Lower leg skin (tissue), 4 donors: ENCODE results near the gene HSPA9. TPM values are rescaled to one million over a fixed set of nuclear protein-coding genes. Genes with fewer than 3 reads are reported as not detected.

Source experiments
- DNase-seq, 2 donors: peaks; one replicate each; pipeline ENCODE4 v3.0.0-alpha.2; 2019; ENCODE audit warnings: low spot score in 2 of 2
- H3K4me3 ChIP-seq: fragments of 200-600 bp; sonication (generic); 2 replicates; pipeline ENCODE4 v1.5.1; 2017; ENCODE audit warnings: mild to moderate bottlenecking, low read depth; ENCODE audit not compliant: poor library complexity, severe bottlenecking
- POLR2A ChIP-seq, 2 donors: fragments of 450-650 bp; IDR thresholded peaks; one replicate each; pipeline ENCODE4 v1.6.1; 2016 to 2017; ENCODE audit warnings: antibody characterized with exemption in 2 of 2, mild to moderate bottlenecking in 1 of 2, moderate library complexity in 1 of 2
- WGBS, 2 donors: methylation state at CpG; one replicate each; pipeline ENCODE4 v1.1.5; 2018; 5-methylcytosine and 5-hydroxymethylcytosine counted together
- intact Hi-C: fragments of 100-400 bp; cut with DNase I; formaldehyde crosslinking; loops from one replicate; pipeline ENCODE4 v1.15.0; 2023; ENCODE audit warnings: low total_unique reads
- total RNA-seq, 4 donors: library from RNA; depleted of rRNA; stranded (reverse); fragments of >200 nt; gene quantifications; one replicate each; pipeline ENCODE4 v1.1.0, GENCODE V29; 2016
- TF ChIP-seq, protein P1 (sequence below), 3 donors: fragments of 450-650 bp; IDR thresholded peaks; one replicate each; pipeline ENCODE4 v1.5.1; 2016; ENCODE audit warnings: antibody characterized with exemption in 3 of 3, mild to moderate bottlenecking in 3 of 3, moderate library complexity in 2 of 3

HSPA9 gene
- total RNA-seq, 4 donors from 2014 or later: 206 to 248 (median 216) TPM

DNA sequence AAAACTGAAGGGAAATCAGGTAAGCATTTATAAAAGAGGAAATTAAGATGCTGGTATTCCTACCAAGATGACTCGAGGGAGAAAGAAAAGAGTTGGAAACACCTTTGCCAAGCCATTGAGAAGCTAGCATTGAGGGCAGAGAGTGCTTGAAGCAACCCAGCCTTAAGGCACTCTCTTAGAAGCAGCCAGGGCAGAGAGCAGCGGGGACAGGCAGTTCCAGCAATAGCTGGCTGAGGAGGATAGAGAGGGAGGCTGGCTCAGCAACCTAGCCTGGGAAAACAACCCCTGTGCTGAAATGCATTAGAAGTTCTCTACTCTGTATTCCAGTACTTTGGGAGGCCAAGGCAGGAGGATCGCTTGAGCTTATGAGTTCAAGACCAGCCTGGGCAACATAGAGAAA is 40.3 kb upstream of the HSPA9 start:
- no peak for TF ChIP-seq POLR2A (IDR thresholded peaks at IDR 0.05)
- TF ChIP-seq, protein P1, sequence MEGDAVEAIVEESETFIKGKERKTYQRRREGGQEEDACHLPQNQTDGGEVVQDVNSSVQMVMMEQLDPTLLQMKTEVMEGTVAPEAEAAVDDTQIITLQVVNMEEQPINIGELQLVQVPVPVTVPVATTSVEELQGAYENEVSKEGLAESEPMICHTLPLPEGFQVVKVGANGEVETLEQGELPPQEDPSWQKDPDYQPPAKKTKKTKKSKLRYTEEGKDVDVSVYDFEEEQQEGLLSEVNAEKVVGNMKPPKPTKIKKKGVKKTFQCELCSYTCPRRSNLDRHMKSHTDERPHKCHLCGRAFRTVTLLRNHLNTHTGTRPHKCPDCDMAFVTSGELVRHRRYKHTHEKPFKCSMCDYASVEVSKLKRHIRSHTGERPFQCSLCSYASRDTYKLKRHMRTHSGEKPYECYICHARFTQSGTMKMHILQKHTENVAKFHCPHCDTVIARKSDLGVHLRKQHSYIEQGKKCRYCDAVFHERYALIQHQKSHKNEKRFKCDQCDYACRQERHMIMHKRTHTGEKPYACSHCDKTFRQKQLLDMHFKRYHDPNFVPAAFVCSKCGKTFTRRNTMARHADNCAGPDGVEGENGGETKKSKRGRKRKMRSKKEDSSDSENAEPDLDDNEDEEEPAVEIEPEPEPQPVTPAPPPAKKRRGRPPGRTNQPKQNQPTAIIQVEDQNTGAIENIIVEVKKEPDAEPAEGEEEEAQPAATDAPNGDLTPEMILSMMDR (IDR thresholded peaks at IDR 0.05): no peak
- WGBS, 2 donors: 60 to 64% methylated on average over 3 of the region's 3 CpGs
- intact Hi-C loops: no loop called here
- no peak overlapping the region for H3K4me3 ChIP-seq
- DNase-seq: no peak

DNA sequence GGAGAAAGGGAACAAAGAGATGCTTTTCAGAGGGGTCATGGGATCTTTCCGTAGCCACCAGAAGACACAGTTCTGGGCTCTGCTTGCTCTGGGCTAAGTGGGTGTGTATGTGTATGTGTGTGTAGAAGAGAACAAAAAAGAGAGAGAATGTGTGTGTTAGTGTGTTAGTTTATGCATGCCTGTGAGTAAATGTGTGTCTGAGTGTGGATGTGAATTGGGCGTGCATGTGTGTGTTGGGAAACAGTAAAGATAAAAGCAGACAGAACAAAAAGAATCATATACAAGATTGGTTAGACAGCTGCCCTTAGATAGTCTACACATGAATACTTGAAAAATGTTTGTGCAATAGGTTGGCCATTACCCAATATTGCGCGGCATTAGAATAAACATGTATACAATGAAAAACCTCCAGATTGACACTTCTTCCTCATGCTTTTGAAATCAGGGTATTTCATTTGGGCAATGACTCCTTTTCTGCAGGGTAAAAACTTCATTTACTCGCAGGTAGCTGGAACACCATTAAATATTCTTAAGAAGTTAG is 36.5 kb upstream of the HSPA9 start:
- no peak overlapping the region for H3K4me3 ChIP-seq
- WGBS, 2 donors: 30% methylated on average over 5 of the region's 5 CpGs
- intact Hi-C loops: no loop called here
- TF ChIP-seq POLR2A (IDR thresholded peaks at IDR 0.05): no peak
- TF ChIP-seq, protein P1 (IDR thresholded peaks at IDR 0.05): no peak
- no peak for DNase-seq

- no peak overlapping the region for H3K4me3 ChIP-seq
- intact Hi-C loops: no loop called here
- TF ChIP-seq POLR2A (IDR thresholded peaks at IDR 0.05): no peak
- TF ChIP-seq, protein P1 (IDR thresholded peaks at IDR 0.05): no peak
- WGBS, 2 donors: 18 to 24% methylated on average over 16 of the region's 16 CpGs
- peak in 1 of 2 donors; percentile 16 for DNase-seq
Observed at GRCh38 chr5:138610918-138611677, 35.9 kb upstream of the HSPA9 start.

DNA sequence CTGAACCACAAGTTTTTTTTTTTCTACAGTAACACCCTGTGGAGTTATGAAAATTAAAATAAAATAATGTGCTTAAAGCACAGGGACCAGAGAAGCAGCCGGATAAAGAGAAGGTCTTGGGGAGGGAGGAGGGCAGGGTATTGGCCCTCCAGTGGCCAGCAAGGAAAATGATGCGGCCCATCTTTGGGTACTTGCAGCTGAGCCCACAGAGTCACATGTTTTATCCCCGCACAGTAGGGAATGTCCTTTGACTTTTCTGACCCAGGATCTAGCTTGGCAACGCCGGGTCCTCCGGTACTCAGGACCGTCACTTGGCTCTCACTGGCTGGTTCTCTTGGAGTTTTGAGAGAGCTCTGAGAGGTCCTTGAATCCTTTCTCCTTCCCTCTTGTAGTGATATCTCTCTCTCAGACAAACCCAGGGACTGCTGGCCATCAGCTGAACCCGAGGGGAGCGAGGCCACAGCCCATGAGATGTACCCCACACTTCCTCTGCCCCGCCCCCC is 35.3 kb upstream of the HSPA9 start:
- intact Hi-C loops: no loop called here
- WGBS, 2 donors: 19 to 22% methylated on average over 9 to 10 of the region's 10 CpGs
- no peak for DNase-seq
- TF ChIP-seq, protein P1 (IDR thresholded peaks at IDR 0.05): no peak
- no peak for TF ChIP-seq POLR2A (IDR thresholded peaks at IDR 0.05)
- no peak overlapping the region for H3K4me3 ChIP-seq

DNA sequence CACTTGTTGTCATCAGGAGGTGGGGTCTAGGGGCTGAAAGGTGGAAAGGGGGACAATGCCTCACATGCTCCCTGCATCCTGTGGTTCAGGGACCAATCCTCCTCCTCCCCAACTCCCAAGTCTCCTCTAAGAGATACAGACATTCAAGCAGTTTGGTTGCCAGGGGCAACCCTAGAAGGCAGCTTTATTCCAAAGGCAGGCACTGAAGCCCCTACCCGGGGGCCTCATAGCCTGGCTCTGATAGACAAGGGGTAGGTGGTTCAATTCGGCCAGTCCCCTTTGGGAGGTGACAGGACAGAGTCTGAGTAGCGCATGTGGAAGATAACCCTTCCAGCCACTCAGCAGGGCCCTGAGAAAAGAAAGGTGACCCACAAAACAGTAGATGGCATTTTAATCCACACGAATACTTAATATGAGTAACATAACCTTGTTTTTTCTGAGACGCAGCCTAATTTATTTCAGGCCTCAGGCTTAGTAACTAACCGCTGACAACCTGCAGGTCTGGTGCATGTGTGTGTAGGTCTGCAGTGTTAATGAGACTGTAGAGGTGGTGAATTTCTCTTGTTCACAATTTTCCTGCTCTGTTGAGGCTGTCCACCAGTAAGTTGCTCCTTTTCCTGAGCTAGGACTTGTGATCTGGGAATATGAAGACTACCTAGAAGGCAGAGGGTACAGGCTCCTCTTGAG is 31.3 kb upstream of the HSPA9 start:
- peak in 1 of 2 donors; percentile 58 for DNase-seq
- intact Hi-C loops: no loop called here
- H3K4me3 ChIP-seq: no peak overlapping the region
- TF ChIP-seq, protein P1 (IDR thresholded peaks at IDR 0.05): no peak
- no peak for TF ChIP-seq POLR2A (IDR thresholded peaks at IDR 0.05)
- 55 to 72% methylated on average over 6 of the region's 6 CpGs for WGBS, 2 donors
